ENCODE data around the gene BATF3. TPM values are rescaled to one million over a fixed set of nuclear protein-coding genes. Genes with fewer than 3 reads are reported as not detected.

BATF3 gene
- total RNA-seq, 1 donor from 2014 or later: not detected

- no peaks in the 10 kb centered on the region for H3K9me3 Mint-ChIP-seq
- no peaks in the 10 kb centered on the region for H3K36me3 Mint-ChIP-seq (ENCODE audit: low read depth)
- DNase-seq (ENCODE audit: low read depth, low spot score): no peak
- TF ChIP-seq CTCF (conservative IDR thresholded peaks at IDR 0.05): peak; percentile 28
- no peak overlapping the region for H3K27ac Mint-ChIP-seq (ENCODE audit: unreplicated experiment)
- H3K4me1 Mint-ChIP-seq: peaks cover 26% of the 10 kb centered on the region
- peaks cover 4% of the 10 kb centered on the region for H3K27me3 Mint-ChIP-seq (ENCODE audit: low read depth)
- no peak overlapping the region for H3K4me3 Mint-ChIP-seq
These were observed 30.5 kb downstream of the BATF3 start for GRCh38 chr1:212669102-212669501.

GRCh38 chr1:212668477-212668876, 31.2 kb downstream of the BATF3 start:
- no peak overlapping the region for H3K27ac Mint-ChIP-seq (ENCODE audit: unreplicated experiment)
- no peak for DNase-seq (ENCODE audit: low read depth, low spot score)
- H3K27me3 Mint-ChIP-seq (ENCODE audit: low read depth): peaks cover 4% of the 10 kb centered on the region
- H3K36me3 Mint-ChIP-seq (ENCODE audit: low read depth): no peaks in the 10 kb centered on the region
- H3K9me3 Mint-ChIP-seq: no peaks in the 10 kb centered on the region
- H3K4me3 Mint-ChIP-seq: no peak overlapping the region
- no peak for TF ChIP-seq CTCF (conservative IDR thresholded peaks at IDR 0.05)
- H3K4me1 Mint-ChIP-seq: peaks cover 26% of the 10 kb centered on the region

GRCh38 chr1:212667223-212668139, 32.2 kb downstream of the BATF3 start:
- H3K4me3 Mint-ChIP-seq: peak overlapping the region; percentile 64
- H3K9me3 Mint-ChIP-seq: no peaks in the 10 kb centered on the region
- no peaks in the 10 kb centered on the region for H3K36me3 Mint-ChIP-seq (ENCODE audit: low read depth)
- TF ChIP-seq CTCF (conservative IDR thresholded peaks at IDR 0.05): no peak
- H3K27me3 Mint-ChIP-seq (ENCODE audit: low read depth): peaks cover 4% of the 10 kb centered on the region
- H3K27ac Mint-ChIP-seq (ENCODE audit: unreplicated experiment): peak overlapping the region; percentile 57
- H3K4me1 Mint-ChIP-seq: peaks cover 26% of the 10 kb centered on the region
- DNase-seq (ENCODE audit: low read depth, low spot score): no peak

GRCh38 chr1:212666116-212666775, 33.4 kb downstream of the BATF3 start:
- peaks cover 3% of the 10 kb centered on the region for H3K9me3 Mint-ChIP-seq
- no peaks in the 10 kb centered on the region for H3K36me3 Mint-ChIP-seq (ENCODE audit: low read depth)
- peaks cover 23% of the 10 kb centered on the region for H3K4me1 Mint-ChIP-seq
- peaks cover 4% of the 10 kb centered on the region for H3K27me3 Mint-ChIP-seq (ENCODE audit: low read depth)
- H3K4me3 Mint-ChIP-seq: peak overlapping the region; percentile 90
- no peak for DNase-seq (ENCODE audit: low read depth, low spot score)
- no peak for TF ChIP-seq CTCF (conservative IDR thresholded peaks at IDR 0.05)
- no peak overlapping the region for H3K27ac Mint-ChIP-seq (ENCODE audit: unreplicated experiment)

GRCh38 chr1:212665241-212666115, 34.2 kb downstream of the BATF3 start:
- Mint-ChIP-seq H3K4me3 (peak overlapping the region; percentile 90), H3K27ac (ENCODE audit: unreplicated experiment) (peak overlapping the region; percentile 50), H3K9me3 (peaks cover 3% of the 10 kb centered on the region), H3K36me3 (ENCODE audit: low read depth) (no peaks in the 10 kb centered on the region), H3K27me3 (ENCODE audit: low read depth) (peaks cover 9% of the 10 kb centered on the region), H3K4me1 (peaks cover 23% of the 10 kb centered on the region)
- peak; percentile 99 for TF ChIP-seq CTCF (conservative IDR thresholded peaks at IDR 0.05)
- DNase-seq (ENCODE audit: low read depth, low spot score): peak; percentile 89
